HepG2 (cell line): ENCODE results near the gene CCDC142. TPM values are rescaled to one million over a fixed set of nuclear protein-coding genes. Genes with fewer than 3 reads are reported as not detected.
A peak's percentile ranks its signal among the peaks of the same experiment; 100 is the strongest.

ENCODE experiments used
- CEBPB ChIP-seq: IDR thresholded peaks from 2 replicates; pipeline ENCODE4 v1.6.1; 2011; ENCODE audit warnings: low read depth, low read length, improper control_type of control experiment, borderline replicate concordance
- DPF2 ChIP-seq: sonication (generic); formaldehyde crosslinking; IDR thresholded peaks from 2 replicates; pipeline ENCODE4 v1.4.0; 2020; ENCODE audit warnings: mild to moderate bottlenecking, low read depth, missing genetic modification reagents, borderline replicate concordance
- GABPB1 ChIP-seq: IDR thresholded peaks from 2 replicates; pipeline ENCODE4 v1.6.1; 2016; ENCODE audit warnings: mild to moderate bottlenecking, missing genetic modification reagents, moderate library complexity, missing compliant biosample characterization
- GFI1 ChIP-seq: sonication (generic); formaldehyde crosslinking; IDR thresholded peaks from 2 replicates; pipeline ENCODE4 v1.5.0; 2020; ENCODE audit warnings: missing genetic modification reagents, mild to moderate bottlenecking, borderline replicate concordance
- KDM6A ChIP-seq: IDR thresholded peaks from 2 replicates; pipeline ENCODE4 v1.6.1; 2016; ENCODE audit warnings: low read depth
- MXD4 ChIP-seq: IDR thresholded peaks from 2 replicates; pipeline ENCODE4 v1.6.1; 2016; ENCODE audit warnings: mild to moderate bottlenecking, missing biosample characterization, missing genetic modification reagents
- NR2F1 ChIP-seq, 2 experiments: fragments of 450-650 bp in 1 of 2; formaldehyde crosslinking in 1 of 2; IDR thresholded peaks; 2 replicates each; pipeline versions ENCODE4 v1.5.0 to v1.6.1; 2016 to 2020; ENCODE audit warnings: mild to moderate bottlenecking in 1 of 2, missing compliant biosample characterization in 1 of 2, missing genetic modification reagents in 1 of 2, moderate library complexity in 1 of 2
- PHF20 ChIP-seq: sonication (generic); formaldehyde crosslinking; IDR thresholded peaks from 2 replicates; pipeline ENCODE4 v1.5.0; 2020; ENCODE audit warnings: mild to moderate bottlenecking, missing genetic modification reagents
- RBAK ChIP-seq: sonication (generic); formaldehyde crosslinking; IDR thresholded peaks from 2 replicates; pipeline ENCODE4 v1.5.1; 2020; ENCODE audit warnings: mild to moderate bottlenecking, missing genetic modification reagents
- TOPORS ChIP-seq: sonication (generic); formaldehyde crosslinking; IDR thresholded peaks from 2 replicates; pipeline ENCODE4 v1.8.0; 2023; ENCODE audit warnings: mild to moderate bottlenecking, missing genetic modification reagents
- YY1 ChIP-seq: IDR thresholded peaks from 2 replicates; pipeline ENCODE4 v1.6.1; 2011; ENCODE audit warnings: low read length, low read depth, moderate library complexity, mild to moderate bottlenecking; ENCODE audit not compliant: insufficient read depth, insufficient replicate concordance
- ZBTB21 ChIP-seq: sonication (generic); formaldehyde crosslinking; IDR thresholded peaks from 2 replicates; pipeline ENCODE4 v1.4.0; 2020; ENCODE audit warnings: missing genetic modification reagents
- ZKSCAN8 ChIP-seq: IDR thresholded peaks from 2 replicates; pipeline ENCODE4 v1.6.1; 2016; ENCODE audit warnings: borderline replicate concordance, missing genetic modification reagents, missing compliant biosample characterization
- ZNF20 ChIP-seq: sonication (generic); formaldehyde crosslinking; IDR thresholded peaks from 2 replicates; pipeline ENCODE4 v1.4.0; 2020; ENCODE audit warnings: mild to moderate bottlenecking, moderate library complexity, missing genetic modification reagents
- ZNF225 ChIP-seq: sonication (generic); formaldehyde crosslinking; IDR thresholded peaks from 2 replicates; pipeline ENCODE4 v1.4.0; 2020; ENCODE audit warnings: mild to moderate bottlenecking, missing genetic modification reagents
- ZNF232 ChIP-seq: sonication (generic); formaldehyde crosslinking; IDR thresholded peaks from 2 replicates; pipeline ENCODE4 v1.4.0; 2020; ENCODE audit warnings: missing genetic modification reagents, borderline replicate concordance
- ZNF251 ChIP-seq: sonication (generic); formaldehyde crosslinking; IDR thresholded peaks from 2 replicates; pipeline ENCODE4 v1.9.0; 2021; ENCODE audit warnings: mild to moderate bottlenecking, missing genetic modification reagents
- ZNF253 ChIP-seq: sonication (generic); formaldehyde crosslinking; IDR thresholded peaks from 2 replicates; pipeline ENCODE4 v1.8.0; 2022; ENCODE audit warnings: mild to moderate bottlenecking, missing genetic modification reagents, borderline replicate concordance
- ZNF34 ChIP-seq: sonication (generic); formaldehyde crosslinking; IDR thresholded peaks from 2 replicates; pipeline ENCODE4 v1.4.0; 2020; ENCODE audit warnings: mild to moderate bottlenecking, missing genetic modification reagents, borderline replicate concordance
- ZNF619 ChIP-seq: sonication (generic); formaldehyde crosslinking; IDR thresholded peaks from 2 replicates; pipeline ENCODE4 v1.4.0; 2020; ENCODE audit warnings: mild to moderate bottlenecking, missing genetic modification reagents
- ZSCAN29 ChIP-seq: sonication (generic); formaldehyde crosslinking; conservative IDR thresholded peaks from 2 replicates; pipeline ENCODE4 v1.4.0; 2020; ENCODE audit warnings: mild to moderate bottlenecking, missing genetic modification reagents
- polyA plus RNA-seq, 8 experiments: library from polyadenylated mRNA; depleted of rRNA in 3 of 8; stranded (reverse) in 7 of 8; unstranded in 1 of 8; fragments of >200 nt; fragmentation: Illumina TruSeq in 4 of 8; extraction: Trizol in 4 of 8; gene quantifications; 2 replicates each; pipeline versions ENCODE4 v1.2.1 to v1.2.3, GENCODE V29; 2011 to 2016; ENCODE audit warnings: low read depth in 4 of 8, missing spikeins in 1 of 8, mixed read lengths in 1 of 8; ENCODE audit not compliant: insufficient read depth in 1 of 8
- total RNA-seq, 5 experiments: library from RNA; depleted of rRNA; stranded (reverse); fragments of >200 nt; fragmentation: Illumina TruSeq; extraction: Trizol; gene quantifications; 2 replicates each; pipeline ENCODE4 v1.2.3, GENCODE V29; 2016; ENCODE audit warnings: low read depth in 1 of 5
- TF ChIP-seq, protein P1 (sequence below): sonication (generic); formaldehyde crosslinking; conservative IDR thresholded peaks from 2 replicates; pipeline ENCODE4 v1.8.1; 2023; ENCODE audit warnings: missing genetic modification reagents
- TF ChIP-seq, protein P2 (sequence below): sonication (generic); formaldehyde crosslinking; IDR thresholded peaks from 2 replicates; pipeline ENCODE4 v1.5.0; 2020; ENCODE audit warnings: mild to moderate bottlenecking, missing genetic modification reagents
- TF ChIP-seq, protein P3 (sequence below): sonication (generic); formaldehyde crosslinking; IDR thresholded peaks from 2 replicates; pipeline ENCODE4 v1.5.0; 2020; ENCODE audit warnings: missing genetic modification reagents

CCDC142 gene
- total and polyA plus RNA-seq, 2 of the 13 experiments (the other 11 are each of a cell fraction or from before 2014, with no cell fraction given): 14.7 to 30.4 TPM

DNA sequence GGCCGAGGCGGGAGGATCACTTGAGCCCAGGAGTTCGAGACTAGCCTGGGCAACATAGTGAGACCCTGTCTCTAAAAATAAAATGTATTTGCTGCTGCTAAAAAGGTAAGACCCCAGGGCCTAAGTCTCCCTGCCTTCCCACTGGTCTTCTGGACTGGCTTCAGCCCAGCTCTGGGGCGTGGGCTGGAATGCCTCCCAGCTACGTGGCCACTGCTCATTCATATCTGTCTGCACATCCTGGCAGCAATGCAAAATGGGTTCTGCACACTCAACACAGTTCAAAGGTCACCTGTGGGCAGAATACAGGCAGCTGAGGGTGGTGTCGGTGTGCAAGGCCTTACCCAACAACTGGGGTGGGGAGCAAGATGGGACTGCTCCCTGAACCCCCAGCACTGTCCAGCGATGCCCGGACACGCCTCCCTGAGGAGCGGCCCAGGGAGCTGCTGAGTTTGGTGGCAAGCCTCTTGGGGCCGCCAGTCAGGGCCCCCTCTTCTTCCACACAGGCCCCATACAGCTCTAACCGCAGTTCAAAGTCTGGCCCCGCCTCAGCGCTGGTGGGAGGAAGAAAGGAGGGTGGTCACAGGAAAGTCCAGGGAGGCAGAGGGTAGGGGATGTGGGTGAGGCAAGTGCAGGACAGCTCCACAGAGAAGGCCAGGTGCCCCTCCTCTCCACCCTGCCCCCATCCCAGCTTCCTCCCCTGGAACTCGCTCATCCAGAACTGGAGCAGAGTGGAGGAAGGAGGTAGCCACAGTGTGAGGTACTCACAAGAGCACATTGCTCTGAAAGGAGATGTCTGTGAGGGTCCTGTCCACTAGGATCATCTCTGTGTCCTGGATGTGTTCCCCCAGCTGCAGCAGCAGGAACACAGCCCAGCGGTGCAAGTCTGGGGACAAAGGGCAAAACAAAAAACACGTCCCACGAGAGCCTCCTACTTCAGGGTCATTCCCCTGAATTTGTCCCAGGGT lies 53.0 kb downstream of the CCDC142 start (continued):
- TF ChIP-seq NR2F1 (CRISPR knock-in tag; IDR thresholded peaks at IDR 0.05) (peak in 1 of 2 experiments; percentile 90; a peak in 2 of 4 replicates), ZNF34 (peak; percentile 88; the same call in 1 of the 2 replicates), MXD4 (CRISPR knock-in tag) (no peak), DPF2 (CRISPR knock-in tag) (peak; percentile 86; the same call in 1 of the 2 replicates), PHF20 (CRISPR knock-in tag) (no peak), ZNF253 (CRISPR knock-in tag) (peak; percentile 63; the same call in 1 of the 2 replicates), ZNF20 (no peak), ZNF251 (no peak), ZSCAN29 (peak; percentile 96), KDM6A (CRISPR knock-in tag) (peak; percentile 93), RBAK (CRISPR knock-in tag) (peak; percentile 79; the same call in 1 of the 2 replicates), GFI1 (peak; percentile 36; the same call in 1 of the 2 replicates), CEBPB (0 out of 2 replicates have a peak, but pooled peaks have one; percentile 34), TOPORS (CRISPR knock-in tag) (peak; percentile 71; the same call in 1 of the 2 replicates), ZKSCAN8 (CRISPR knock-in tag) (peak; percentile 65; the same call in 1 of the 2 replicates), ZNF619 (CRISPR knock-in tag) (peak; percentile 71), ZNF232 (CRISPR knock-in tag) (no peak), ZBTB21 (no peak), ZNF225 (CRISPR knock-in tag) (peak; percentile 64; the same call in 1 of the 2 replicates), YY1 (peak; percentile 54), GABPB1 (CRISPR knock-in tag) (peak; percentile 59)
- TF ChIP-seq, protein P1, sequence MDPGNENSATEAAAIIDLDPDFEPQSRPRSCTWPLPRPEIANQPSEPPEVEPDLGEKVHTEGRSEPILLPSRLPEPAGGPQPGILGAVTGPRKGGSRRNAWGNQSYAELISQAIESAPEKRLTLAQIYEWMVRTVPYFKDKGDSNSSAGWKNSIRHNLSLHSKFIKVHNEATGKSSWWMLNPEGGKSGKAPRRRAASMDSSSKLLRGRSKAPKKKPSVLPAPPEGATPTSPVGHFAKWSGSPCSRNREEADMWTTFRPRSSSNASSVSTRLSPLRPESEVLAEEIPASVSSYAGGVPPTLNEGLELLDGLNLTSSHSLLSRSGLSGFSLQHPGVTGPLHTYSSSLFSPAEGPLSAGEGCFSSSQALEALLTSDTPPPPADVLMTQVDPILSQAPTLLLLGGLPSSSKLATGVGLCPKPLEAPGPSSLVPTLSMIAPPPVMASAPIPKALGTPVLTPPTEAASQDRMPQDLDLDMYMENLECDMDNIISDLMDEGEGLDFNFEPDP (CRISPR knock-in tag): no peak
- TF ChIP-seq, protein P2, sequence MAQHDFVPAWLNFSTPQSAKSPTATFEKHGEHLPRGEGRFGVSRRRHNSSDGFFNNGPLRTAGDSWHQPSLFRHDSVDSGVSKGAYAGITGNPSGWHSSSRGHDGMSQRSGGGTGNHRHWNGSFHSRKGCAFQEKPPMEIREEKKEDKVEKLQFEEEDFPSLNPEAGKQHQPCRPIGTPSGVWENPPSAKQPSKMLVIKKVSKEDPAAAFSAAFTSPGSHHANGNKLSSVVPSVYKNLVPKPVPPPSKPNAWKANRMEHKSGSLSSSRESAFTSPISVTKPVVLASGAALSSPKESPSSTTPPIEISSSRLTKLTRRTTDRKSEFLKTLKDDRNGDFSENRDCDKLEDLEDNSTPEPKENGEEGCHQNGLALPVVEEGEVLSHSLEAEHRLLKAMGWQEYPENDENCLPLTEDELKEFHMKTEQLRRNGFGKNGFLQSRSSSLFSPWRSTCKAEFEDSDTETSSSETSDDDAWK (CRISPR knock-in tag): no peak
- TF ChIP-seq, protein P3, sequence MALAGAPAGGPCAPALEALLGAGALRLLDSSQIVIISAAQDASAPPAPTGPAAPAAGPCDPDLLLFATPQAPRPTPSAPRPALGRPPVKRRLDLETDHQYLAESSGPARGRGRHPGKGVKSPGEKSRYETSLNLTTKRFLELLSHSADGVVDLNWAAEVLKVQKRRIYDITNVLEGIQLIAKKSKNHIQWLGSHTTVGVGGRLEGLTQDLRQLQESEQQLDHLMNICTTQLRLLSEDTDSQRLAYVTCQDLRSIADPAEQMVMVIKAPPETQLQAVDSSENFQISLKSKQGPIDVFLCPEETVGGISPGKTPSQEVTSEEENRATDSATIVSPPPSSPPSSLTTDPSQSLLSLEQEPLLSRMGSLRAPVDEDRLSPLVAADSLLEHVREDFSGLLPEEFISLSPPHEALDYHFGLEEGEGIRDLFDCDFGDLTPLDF (CRISPR knock-in tag): no peak
